HCT116 (cell line): ENCODE data around the gene CCDC66. TPM values are rescaled to one million over a fixed set of nuclear protein-coding genes. Genes with fewer than 3 reads are reported as not detected.

Experiments used
- ATAC-seq: fragments of 200-7000 bp; cut with Tn5 transposase; 2 replicates; pipeline ENCODE4 v1.9.1; 2020; ENCODE audit warnings: mild to moderate bottlenecking, moderate library complexity
- BruUV-seq: library from RNA; stranded (reverse); fragments of 400-500 nt; replicated peaks from 2 replicates; lab custom pipeline; 2021; lab: Mats Ljungman, UMichigan
- CTCF ChIA-PET: fragments of 300-600 bp; sonication (Branson Sonifier 250); formaldehyde crosslinking; loops from one replicate; lab custom pipeline; 2021; ENCODE audit warnings: antibody characterized with exemption; lab: Charles Lee
- POLR2A ChIA-PET: fragments of 300-600, 350-600 bp; sonication (Branson Sonifier 250); formaldehyde crosslinking; loops from one replicate; lab custom pipeline; 2021; ENCODE audit warnings: antibody characterized with exemption; lab: Charles Lee
- RAD21 ChIA-PET, 2 experiments: fragments of 300-600 bp; sonication (Branson Sonifier 250); formaldehyde crosslinking; loops; one replicate each; lab custom pipeline; 2023; ENCODE audit warnings: low total read pairs in 2 of 2; ENCODE audit not compliant: uncharacterized antibody in 2 of 2, unreplicated experiment in 2 of 2, low non-redundant PET in 1 of 2; lab: Charles Lee
- DNase-seq: peaks from one replicate; pipeline ENCODE4 v3.0.0-alpha.2; 2010; ENCODE audit warnings: low read depth, low spot score
- H2AFZ ChIP-seq: fragments of 200-600 bp; shearing (Covaris generic), sonication (generic); 2 replicates; pipeline ENCODE4 v1.6.1; 2017; ENCODE audit warnings: low read depth, mixed run types, mixed read lengths, antibody characterized with exemption, low read length; ENCODE audit not compliant: poor library complexity, severe bottlenecking
- H3K27ac ChIP-seq: 2 replicates; pipeline ENCODE4 v1.5.1; 2012; ENCODE audit warnings: low read depth, low read length
- H3K27me3 ChIP-seq: fragments of 200-600 bp; sonication (generic); 2 replicates; pipeline ENCODE4 v1.6.1; 2016; ENCODE audit warnings: mixed run types, low read length, mixed read lengths; ENCODE audit not compliant: insufficient read depth
- H3K36me3 ChIP-seq, 2 experiments: fragments of 200-500 bp in 1 of 2; fragments of 200-600 bp in 1 of 2; sonication (Bioruptor generic) in 1 of 2; sonication (generic) in 1 of 2; 2 replicates each; pipeline versions ENCODE4 v1.5.1 to v1.6.1; 2014 to 2016; ENCODE audit warnings: low read length in 2 of 2, inconsistent platforms in 1 of 2, mixed read lengths in 1 of 2, mixed run types in 1 of 2; ENCODE audit not compliant: insufficient read depth in 2 of 2, control insufficient read depth in 1 of 2
- H3K4me1 ChIP-seq, 2 experiments: fragments of 200-600 bp in 1 of 2; sonication (generic) in 1 of 2; 2 replicates each; pipeline versions ENCODE4 v1.5.1 to v1.6.1; 2012 to 2017; ENCODE audit warnings: low read length in 2 of 2, inconsistent platforms in 1 of 2, mild to moderate bottlenecking in 1 of 2, mixed read lengths in 1 of 2, mixed run types in 1 of 2, moderate library complexity in 1 of 2; ENCODE audit not compliant: insufficient read depth in 2 of 2, control insufficient read depth in 1 of 2
- H3K4me2 ChIP-seq: fragments of 200-600 bp; sonication (generic); 2 replicates; pipeline ENCODE4 v1.6.1; 2017; ENCODE audit warnings: mixed run types, low read length, mixed read lengths
- H3K4me3 ChIP-seq, 2 experiments: fragments of 200-600 bp in 1 of 2; sonication (generic) in 1 of 2; replicated peaks in 1 of 2; 2 replicates each; pipeline ENCODE4 v1.5.1; 2011 to 2016; ENCODE audit warnings: low read length in 2 of 2, control low read depth in 1 of 2, low read depth in 1 of 2, mild to moderate bottlenecking in 1 of 2, mixed read lengths in 1 of 2, mixed run types in 1 of 2
- H3K79me2 ChIP-seq: fragments of 200-600 bp; sonication (generic); 2 replicates; pipeline ENCODE4 v1.6.1; 2017; ENCODE audit warnings: mild to moderate bottlenecking, mixed run types, low read length, moderate library complexity, mixed read lengths; ENCODE audit not compliant: insufficient read depth
- H3K9ac ChIP-seq: fragments of 200-600 bp; sonication (generic); 2 replicates; pipeline ENCODE4 v1.6.1; 2016; ENCODE audit warnings: low read length, mixed read lengths
- H3K9me2 ChIP-seq: fragments of 200-600 bp; sonication (generic), shearing (Covaris generic); 2 replicates; pipeline ENCODE4 v1.6.1; 2017; ENCODE audit warnings: mixed run types, mild to moderate bottlenecking, moderate library complexity; ENCODE audit not compliant: insufficient read depth
- H3K9me3 ChIP-seq, 2 experiments: fragments of 200-500 bp in 1 of 2; fragments of 200-600 bp in 1 of 2; sonication (Bioruptor generic) in 1 of 2; sonication (generic) in 1 of 2; 2 replicates each; pipeline ENCODE4 v1.6.1; 2014 to 2017; ENCODE audit warnings: low read length in 2 of 2, mixed read lengths in 2 of 2, inconsistent platforms in 1 of 2, low read depth in 1 of 2, mild to moderate bottlenecking in 1 of 2, mixed run types in 1 of 2, moderate library complexity in 1 of 2; ENCODE audit not compliant: control insufficient read depth in 1 of 2, insufficient read depth in 1 of 2
- H4K20me1 ChIP-seq: fragments of 200-600 bp; sonication (generic), shearing (Covaris generic); 2 replicates; pipeline ENCODE4 v1.6.1; 2017; ENCODE audit warnings: mixed run types, mild to moderate bottlenecking, moderate library complexity; ENCODE audit not compliant: insufficient read depth
- ATF3 ChIP-seq: IDR thresholded peaks from 2 replicates; pipeline ENCODE4 v1.6.1; 2012
- CBX3 ChIP-seq: IDR thresholded peaks from 2 replicates; pipeline ENCODE4 v1.6.1; 2012; ENCODE audit warnings: low read depth
- EGR1 ChIP-seq: IDR thresholded peaks from 2 replicates; pipeline ENCODE4 v1.6.1; 2012; ENCODE audit warnings: low read depth
- EZH2 ChIP-seq: fragments of 200-600 bp; sonication (generic); IDR thresholded peaks from 2 replicates; pipeline ENCODE4 v1.6.1; 2017; ENCODE audit warnings: antibody characterized with exemption, mixed run types
- EZH2phosphoT487 ChIP-seq: fragments of 200-600 bp; IDR thresholded peaks from 2 replicates; pipeline ENCODE4 v1.6.1; 2018; ENCODE audit warnings: antibody characterized with exemption, borderline replicate concordance
- JUND ChIP-seq: IDR thresholded peaks from 2 replicates; pipeline ENCODE4 v1.6.1; 2012
- MAX ChIP-seq: IDR thresholded peaks from 2 replicates; pipeline ENCODE4 v1.6.1; 2012
- POLR2A ChIP-seq: IDR thresholded peaks from 2 replicates; pipeline ENCODE4 v1.7.0; 2011; ENCODE audit warnings: borderline replicate concordance; ENCODE audit not compliant: insufficient read depth, insufficient read length; ENCODE audit errors: extremely low read depth
- REST ChIP-seq: IDR thresholded peaks from 2 replicates; pipeline ENCODE4 v1.6.1; 2012; ENCODE audit warnings: low read depth
- SP1 ChIP-seq: IDR thresholded peaks from 2 replicates; pipeline ENCODE4 v1.6.1; 2012; ENCODE audit warnings: low read depth
- SRF ChIP-seq: IDR thresholded peaks from 2 replicates; pipeline ENCODE4 v1.6.1; 2012; ENCODE audit warnings: low read depth
- TCF7L2 ChIP-seq: IDR thresholded peaks from 2 replicates; pipeline ENCODE4 v1.7.0; 2011; ENCODE audit warnings: borderline replicate concordance, inconsistent platforms; ENCODE audit not compliant: insufficient read depth, insufficient read length; ENCODE audit errors: extremely low read depth
- YY1 ChIP-seq: IDR thresholded peaks from 2 replicates; pipeline ENCODE4 v1.6.1; 2011; ENCODE audit warnings: low read length, low read depth, moderate library complexity, mild to moderate bottlenecking; ENCODE audit not compliant: insufficient replicate concordance; ENCODE audit errors: extremely low read depth
- ZFX ChIP-seq: fragments of 450-650 bp; IDR thresholded peaks from 2 replicates; pipeline ENCODE4 v1.6.1; 2017
- intact Hi-C: fragments of 100-400 bp; cut with micrococcal nuclease; formaldehyde crosslinking; loops from 2 replicates; pipeline ENCODE4 v1.10.0; 2022
- total RNA-seq: library from RNA; stranded (reverse); gene quantifications from one replicate; pipeline ENCODE4 v1.2.1, GENCODE V29; 2021; ENCODE audit not compliant: unreplicated experiment

The CCDC66 gene
- total RNA-seq, 1 experiment from 2014 or later, result 16.9 TPM

- no peak overlapping the region for H2AFZ ChIP-seq
- POLR2A ChIA-PET, result no interaction called here
- no peaks in the 10 kb centered on the region for H3K27me3 ChIP-seq
- DNase-seq, result no peak
- TF ChIP-seq MAX (no peak), CBX3 (no peak), JUND (no peak), ATF3 (no peak)
- TF ChIP-seq, all 23 proteins: peak for 0
- no peaks in the 10 kb centered on the region for H3K9me3 ChIP-seq
- intact Hi-C loops, result no loop called here
- H3K79me2 ChIP-seq, result no peaks in the 10 kb centered on the region
- no peaks in the 10 kb centered on the region for H3K9me2 ChIP-seq
- peaks cover 0 to 13% of the 10 kb centered on the region in 2 experiments; a peak in 1 of 4 replicates for H3K4me1 ChIP-seq
- no peak overlapping the region for H3K9ac ChIP-seq
- ChIA-PET RAD21 (no interaction called here), CTCF (no interaction called here)
- BruUV-seq, result no TSS peak
- H3K4me2 ChIP-seq, result no peak overlapping the region
- H3K4me3 ChIP-seq, result no peak overlapping the region
- no peaks in the 10 kb centered on the region for H4K20me1 ChIP-seq
- ATAC-seq, result no peak
- H3K27ac ChIP-seq, result no peak overlapping the region
- peaks cover 4 to 10% of the 10 kb centered on the region in 2 experiments; a peak in 3 of 4 replicates for H3K36me3 ChIP-seq
These were observed 34.3 kb downstream of the CCDC66 start for GRCh38 chr3:56591262-56591661.

GRCh38 chr3:56593455-56594158 lies 36.6 kb downstream of the CCDC66 start:
- intact Hi-C loops, result no loop called here
- TF ChIP-seq TCF7L2 (no peak), SP1 (no peak), ATF3 (no peak), SRF (no peak), REST (no peak), EZH2 (no peak), JUND (no peak), YY1 (no peak), EGR1 (no peak), CBX3 (no peak), EZH2phosphoT487 (no peak), POLR2A (no peak), ZFX (no peak)

More at GRCh38 chr3:56593455-56594158, 36.6 kb downstream of the CCDC66 start:
- peaks cover 2% of the 10 kb centered on the region; the same call in 1 of the 2 replicates for H3K79me2 ChIP-seq
- peaks cover 0 to 13% of the 10 kb centered on the region in 2 experiments; a peak in 1 of 4 replicates for H3K4me1 ChIP-seq
- H3K4me3 ChIP-seq, result no peak overlapping the region
- H4K20me1 ChIP-seq, result no peaks in the 10 kb centered on the region
- no peak overlapping the region for H3K4me2 ChIP-seq
- ChIA-PET POLR2A (no interaction called here), RAD21 (no interaction called here), CTCF (no interaction called here)
- no peaks in the 10 kb centered on the region for H3K9me2 ChIP-seq
- no peaks in the 10 kb centered on the region for H3K9me3 ChIP-seq
- H3K9ac ChIP-seq, result no peak overlapping the region
- H3K36me3 ChIP-seq, result peaks cover 4 to 10% of the 10 kb centered on the region in 2 experiments; a peak in 3 of 4 replicates
- no peak for DNase-seq
- no peaks in the 10 kb centered on the region for H3K27me3 ChIP-seq
- no TSS peak for BruUV-seq
- no peak for ATAC-seq
- H3K27ac ChIP-seq, result no peak overlapping the region
- no peak overlapping the region for H2AFZ ChIP-seq
